GM12873 (cell line): ENCODE measurements around the gene DNM2.

Experiments
- TF ChIP-seq, protein P1 (sequence below): IDR thresholded peaks from 2 replicates; pipeline ENCODE4 v1.5.1; 2012; ENCODE audit warnings: low read depth, mild to moderate bottlenecking, moderate library complexity, low read length, control low read depth; ENCODE audit not compliant: insufficient read depth; ENCODE audit errors: missing control alignments

Gene DNM2

DNA sequence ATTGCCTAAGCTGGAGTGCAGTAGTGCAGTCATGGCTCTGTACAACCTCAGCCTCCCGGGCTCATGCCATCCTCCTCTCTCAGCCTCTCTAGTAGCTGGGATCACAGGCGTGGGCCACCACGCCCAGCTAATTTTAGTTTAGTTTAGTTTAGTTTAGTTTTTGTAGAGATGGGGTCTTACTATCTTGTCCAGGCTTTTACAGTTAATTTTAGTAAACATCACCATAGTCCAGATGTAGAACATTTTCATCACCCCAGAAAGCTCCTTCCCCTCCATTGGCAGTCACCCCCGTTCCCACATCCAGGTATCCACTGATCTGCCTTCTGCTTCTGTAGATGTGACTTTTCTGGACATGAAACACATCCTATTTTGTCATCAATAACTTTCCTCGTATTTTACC is 41.1 kb downstream of the DNM2 start:
- TF ChIP-seq, protein P1, sequence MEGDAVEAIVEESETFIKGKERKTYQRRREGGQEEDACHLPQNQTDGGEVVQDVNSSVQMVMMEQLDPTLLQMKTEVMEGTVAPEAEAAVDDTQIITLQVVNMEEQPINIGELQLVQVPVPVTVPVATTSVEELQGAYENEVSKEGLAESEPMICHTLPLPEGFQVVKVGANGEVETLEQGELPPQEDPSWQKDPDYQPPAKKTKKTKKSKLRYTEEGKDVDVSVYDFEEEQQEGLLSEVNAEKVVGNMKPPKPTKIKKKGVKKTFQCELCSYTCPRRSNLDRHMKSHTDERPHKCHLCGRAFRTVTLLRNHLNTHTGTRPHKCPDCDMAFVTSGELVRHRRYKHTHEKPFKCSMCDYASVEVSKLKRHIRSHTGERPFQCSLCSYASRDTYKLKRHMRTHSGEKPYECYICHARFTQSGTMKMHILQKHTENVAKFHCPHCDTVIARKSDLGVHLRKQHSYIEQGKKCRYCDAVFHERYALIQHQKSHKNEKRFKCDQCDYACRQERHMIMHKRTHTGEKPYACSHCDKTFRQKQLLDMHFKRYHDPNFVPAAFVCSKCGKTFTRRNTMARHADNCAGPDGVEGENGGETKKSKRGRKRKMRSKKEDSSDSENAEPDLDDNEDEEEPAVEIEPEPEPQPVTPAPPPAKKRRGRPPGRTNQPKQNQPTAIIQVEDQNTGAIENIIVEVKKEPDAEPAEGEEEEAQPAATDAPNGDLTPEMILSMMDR = no peak

DNA sequence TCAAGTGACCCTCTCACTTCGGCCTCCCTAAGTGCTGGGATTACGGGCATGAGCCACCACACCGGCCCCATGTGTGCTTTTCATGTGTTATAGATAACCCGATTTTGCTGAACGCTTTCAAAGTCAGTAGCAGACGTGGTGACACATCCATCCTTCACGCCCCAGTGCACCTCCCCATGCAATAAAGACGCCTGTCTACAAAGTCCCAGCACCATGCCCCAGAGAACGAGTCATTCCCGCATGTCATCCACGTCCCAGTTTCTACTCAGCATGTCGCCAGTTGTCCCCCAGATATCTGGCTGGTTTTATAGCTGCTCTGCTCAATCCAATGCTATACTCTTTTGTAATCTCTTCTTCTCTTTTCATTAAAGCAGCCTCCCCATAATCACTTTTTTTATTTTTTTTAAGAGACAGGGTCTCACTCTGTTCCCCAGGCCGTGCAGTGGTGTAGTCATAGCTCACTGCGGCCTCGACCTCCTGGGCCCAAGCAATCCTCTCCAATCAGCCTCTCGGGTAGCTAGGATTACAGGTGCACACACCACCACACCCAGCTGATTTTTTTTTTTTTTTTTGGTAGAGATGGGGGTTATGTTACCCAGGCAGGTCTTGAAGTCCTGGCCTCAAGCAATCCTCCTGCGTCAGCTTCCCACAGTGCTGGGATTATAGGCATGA is 42.5 kb downstream of the DNM2 start:
- TF ChIP-seq, protein P1 = no peak

DNA sequence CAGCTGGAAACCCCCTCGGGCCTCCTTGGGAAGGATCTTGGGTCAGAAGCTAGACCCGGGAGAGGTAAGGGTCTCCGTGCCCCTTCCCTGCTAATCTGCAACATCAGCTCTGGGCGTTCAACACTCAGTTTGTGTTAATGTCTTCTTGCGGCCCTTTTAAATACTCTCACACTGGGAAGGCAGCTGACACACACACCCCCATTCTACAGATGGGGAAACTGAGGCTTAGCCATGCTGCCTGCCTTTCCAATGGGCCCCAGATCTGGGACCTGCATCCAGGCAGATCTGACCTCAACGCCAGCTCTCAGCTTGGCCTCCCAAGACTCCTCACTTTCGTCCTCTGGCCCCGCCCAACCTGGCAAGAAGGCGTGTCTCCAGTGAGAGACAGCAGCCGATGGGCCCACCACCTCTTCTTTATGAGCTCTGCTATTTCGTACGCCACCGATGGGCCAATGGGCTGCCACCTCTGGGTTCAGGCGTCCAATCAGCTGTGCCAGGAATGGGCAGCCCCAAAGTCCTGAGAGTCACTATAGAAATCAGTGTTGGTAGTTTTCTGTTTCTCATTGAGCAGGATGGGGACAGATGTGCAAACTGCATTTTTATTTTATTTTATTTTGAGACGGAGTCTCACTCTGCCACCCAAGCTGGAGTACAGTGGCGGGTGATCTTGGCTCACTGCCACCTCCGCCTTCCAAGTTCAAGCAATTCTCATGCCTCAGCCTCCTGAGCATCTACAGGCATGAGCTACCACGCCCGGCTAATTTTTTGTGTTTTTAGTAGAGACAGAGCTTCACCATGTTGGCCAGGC is 43.8 kb downstream of the DNM2 start:
- TF ChIP-seq, protein P1 = no peak

DNA sequence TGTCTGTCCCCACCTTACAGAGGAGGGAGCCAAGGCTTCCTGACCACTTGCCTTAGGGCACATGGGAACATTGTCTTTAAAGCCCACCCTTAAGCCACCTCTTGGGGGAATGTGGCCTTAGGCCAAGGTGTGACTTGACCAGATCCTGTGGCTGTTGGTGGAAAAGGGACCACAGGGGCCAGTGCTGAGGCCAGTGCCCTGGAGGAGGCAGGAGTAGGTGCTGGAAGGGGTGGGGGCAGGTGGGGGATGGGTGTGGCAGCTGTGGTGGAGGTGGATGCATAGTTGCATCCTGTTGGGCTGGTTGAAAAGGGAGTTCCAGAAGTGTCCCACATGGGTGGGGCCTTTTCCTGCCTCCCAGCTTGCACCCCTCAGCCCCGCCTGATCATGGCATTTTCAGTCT is 44.8 kb downstream of the DNM2 start:
- TF ChIP-seq, protein P1 = no peak

DNA sequence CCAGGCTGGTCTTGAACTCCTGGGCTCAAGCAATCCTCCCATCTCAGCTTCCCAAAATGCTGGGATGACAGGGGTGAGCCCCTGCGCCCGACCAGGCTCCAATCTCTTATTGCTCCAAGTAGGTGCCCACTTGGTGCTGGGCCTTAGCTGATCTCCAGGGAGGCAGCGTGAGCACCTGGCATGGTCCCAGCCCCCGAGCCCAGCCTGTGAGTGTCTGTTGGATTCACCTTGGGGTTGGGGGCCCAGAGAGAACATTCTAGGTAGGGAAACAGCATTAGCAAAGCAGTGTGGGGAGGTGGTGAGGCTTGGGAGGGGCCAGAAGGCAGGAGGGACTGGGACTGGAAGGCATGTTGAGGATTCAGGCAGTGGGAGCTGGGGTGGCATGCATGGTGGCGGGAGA is 45.5 kb downstream of the DNM2 start:
- TF ChIP-seq, protein P1 = no peak

DNA sequence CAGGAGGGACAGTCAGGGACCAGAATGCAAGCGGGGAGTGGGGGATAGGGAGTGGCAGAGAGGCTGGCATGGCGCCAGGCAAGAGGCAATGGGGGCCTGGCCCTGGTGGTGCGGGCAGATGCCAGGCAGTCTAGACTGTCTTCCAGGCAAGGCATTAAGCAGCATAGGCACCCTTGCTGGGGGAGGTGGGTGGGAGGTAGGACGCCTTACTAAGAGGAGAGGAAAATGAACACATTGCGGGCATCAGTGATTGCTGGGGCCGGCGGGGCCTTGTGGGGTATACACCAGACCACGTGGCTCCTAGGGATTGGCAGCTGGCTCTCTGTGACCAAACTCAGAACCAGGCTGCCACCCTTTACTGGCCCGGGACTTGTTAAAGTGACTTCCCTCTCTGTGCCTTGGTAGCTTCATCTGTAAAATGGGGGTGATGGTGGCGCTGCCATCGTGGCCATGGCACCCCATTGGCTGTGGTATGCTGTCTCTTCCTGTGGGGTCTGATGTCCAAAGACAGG is 46.0 kb downstream of the DNM2 start:
- TF ChIP-seq, protein P1 = no peak

DNA sequence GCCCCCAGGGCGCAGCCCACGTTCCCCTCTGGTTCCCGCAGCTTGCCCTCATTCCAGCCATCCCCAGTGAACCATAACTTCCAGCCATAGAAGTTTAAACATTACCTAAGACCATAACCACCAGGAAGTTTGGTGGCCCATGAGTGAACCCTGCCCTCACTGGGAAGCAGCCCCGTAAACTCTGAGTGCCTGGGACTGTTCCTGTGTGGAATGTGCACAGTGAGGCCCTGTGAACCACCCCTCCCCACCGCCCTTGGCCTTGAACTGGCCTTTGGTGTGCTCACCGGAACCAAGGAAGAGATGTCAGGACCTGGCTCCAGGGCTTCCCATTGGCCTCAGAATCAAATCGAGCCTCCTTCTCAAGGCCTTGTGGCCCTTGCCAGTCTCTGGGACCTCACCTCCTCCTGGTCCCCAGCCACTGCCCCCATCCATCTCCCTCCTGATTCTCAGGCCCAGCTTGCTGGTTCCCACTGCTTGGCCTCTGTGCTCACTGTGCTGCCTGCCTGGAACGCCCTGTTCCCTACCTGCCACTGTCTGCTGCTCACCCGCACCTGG is 46.5 kb downstream of the DNM2 start:
- TF ChIP-seq, protein P1 = no peak
